Esophagus squamous epithelium (tissue), 5 donors: ENCODE data around the gene TCF3. TPM values are rescaled to one million over a fixed set of nuclear protein-coding genes. Genes with fewer than 3 reads are reported as not detected.

Experiments
- DNase-seq: peaks from one replicate; lab custom pipeline; 2025; lab: John Stamatoyannopoulos, UW
- H3K27ac ChIP-seq, 4 donors: fragments of 200-600 bp; sonication (generic); one replicate each; pipeline ENCODE4 v1.5.1; 2016 to 2019; ENCODE audit warnings: mild to moderate bottlenecking in 1 of 4
- H3K27me3 ChIP-seq, 4 donors: fragments of 200-600 bp; sonication (generic); 1 replicate in 3 of 4; 2 replicates in 1 of 4; pipeline versions ENCODE4 v1.5.1 to v1.6.0; 2017 to 2021; ENCODE audit warnings: antibody characterized with exemption in 1 of 4
- H3K36me3 ChIP-seq, 3 donors: fragments of 200-600 bp; sonication (generic); one replicate each; pipeline ENCODE4 v1.5.1; 2016 to 2019
- H3K4me1 ChIP-seq, 3 donors: fragments of 200-600 bp; sonication (generic); one replicate each; pipeline ENCODE4 v1.5.1; 2017 to 2019
- H3K4me3 ChIP-seq, 4 donors: fragments of 200-600 bp; sonication (generic); 1 replicate in 3 of 4; 2 replicates in 1 of 4; pipeline ENCODE4 v1.5.1; 2016 to 2019; ENCODE audit warnings: mild to moderate bottlenecking in 2 of 4, moderate library complexity in 1 of 4
- H3K9me3 ChIP-seq, 3 donors: fragments of 200-600 bp; sonication (generic); one replicate each; pipeline ENCODE4 v1.5.1; 2016 to 2019
- POLR2A ChIP-seq, 4 donors: fragments of 450-650 bp; IDR thresholded peaks; one replicate each; pipeline ENCODE4 v1.6.1; 2017; ENCODE audit warnings: antibody characterized with exemption in 4 of 4, mild to moderate bottlenecking in 4 of 4, moderate library complexity in 3 of 4
- WGBS, 2 donors: methylation state at CpG; one replicate each; pipeline ENCODE4 v1.1.5; 2018; 5-methylcytosine and 5-hydroxymethylcytosine counted together
- intact Hi-C: fragments of 100-400 bp; cut with DNase I; formaldehyde crosslinking; loops from one replicate; pipeline ENCODE4 v1.15.0; 2022
- total RNA-seq, 4 donors: library from RNA; depleted of rRNA; stranded (reverse); fragments of >200 nt; gene quantifications; one replicate each; pipeline ENCODE4 v1.1.0, GENCODE V29; 2016
- TF ChIP-seq, protein P1 (sequence below), 6 experiments: fragments of 450-650 bp in 4 of 6; fragments of 200-600 bp in 2 of 6; sonication (generic) in 2 of 6; IDR thresholded peaks; one replicate each; pipeline ENCODE4 v1.5.1; 2016 to 2019; ENCODE audit warnings: antibody characterized with exemption in 6 of 6, mild to moderate bottlenecking in 4 of 6, moderate library complexity in 4 of 6
- donor health status: DM: yes; HTN: yes; CAD: no.

The TCF3 gene
- total RNA-seq, 4 donors from 2014 or later, result 29.9 to 66.0 (median 47.9) TPM

- peaks cover 17 to 44% (median 17%) of the 10 kb centered on the region in 3 donors for H3K36me3 ChIP-seq
- intact Hi-C loops, result no loop called here
- H3K4me3 ChIP-seq, result no peak overlapping the region
- H3K27ac ChIP-seq, result no peak overlapping the region
- no peaks in the 10 kb centered on the region for H3K27me3 ChIP-seq
- no peaks in the 10 kb centered on the region for H3K9me3 ChIP-seq
- DNase-seq, result no peak
- no peaks in the 10 kb centered on the region for H3K4me1 ChIP-seq
- TF ChIP-seq POLR2A (IDR thresholded peaks at IDR 0.05), result no peak
- TF ChIP-seq, protein P1, sequence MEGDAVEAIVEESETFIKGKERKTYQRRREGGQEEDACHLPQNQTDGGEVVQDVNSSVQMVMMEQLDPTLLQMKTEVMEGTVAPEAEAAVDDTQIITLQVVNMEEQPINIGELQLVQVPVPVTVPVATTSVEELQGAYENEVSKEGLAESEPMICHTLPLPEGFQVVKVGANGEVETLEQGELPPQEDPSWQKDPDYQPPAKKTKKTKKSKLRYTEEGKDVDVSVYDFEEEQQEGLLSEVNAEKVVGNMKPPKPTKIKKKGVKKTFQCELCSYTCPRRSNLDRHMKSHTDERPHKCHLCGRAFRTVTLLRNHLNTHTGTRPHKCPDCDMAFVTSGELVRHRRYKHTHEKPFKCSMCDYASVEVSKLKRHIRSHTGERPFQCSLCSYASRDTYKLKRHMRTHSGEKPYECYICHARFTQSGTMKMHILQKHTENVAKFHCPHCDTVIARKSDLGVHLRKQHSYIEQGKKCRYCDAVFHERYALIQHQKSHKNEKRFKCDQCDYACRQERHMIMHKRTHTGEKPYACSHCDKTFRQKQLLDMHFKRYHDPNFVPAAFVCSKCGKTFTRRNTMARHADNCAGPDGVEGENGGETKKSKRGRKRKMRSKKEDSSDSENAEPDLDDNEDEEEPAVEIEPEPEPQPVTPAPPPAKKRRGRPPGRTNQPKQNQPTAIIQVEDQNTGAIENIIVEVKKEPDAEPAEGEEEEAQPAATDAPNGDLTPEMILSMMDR (IDR thresholded peaks at IDR 0.05), result no peak
- 80 to 88% methylated on average over 14 to 15 of the region's 22 CpGs for WGBS, 2 donors
Observed at GRCh38 chr19:1575323-1576241, 76.8 kb downstream of the TCF3 start.

GRCh38 chr19:1574354-1575136 lies 77.9 kb downstream of the TCF3 start:
- Histone ChIP-seq H3K27me3 (peaks cover 0 to 4% (median 0%) of the 10 kb centered on the region in 4 donors), H3K9me3 (no peaks in the 10 kb centered on the region), H3K4me1 (peaks cover 0 to 2% (median 0%) of the 10 kb centered on the region in 3 donors), H3K27ac (no peak overlapping the region), H3K4me3 (no peak overlapping the region), H3K36me3 (peaks cover 8 to 34% (median 15%) of the 10 kb centered on the region in 3 donors)
- TF ChIP-seq, protein P1 (IDR thresholded peaks at IDR 0.05), result no peak
- no peak for TF ChIP-seq POLR2A (IDR thresholded peaks at IDR 0.05)
- intact Hi-C loops, result no loop called here
- 79% methylated on average over 6 to 12 of the region's 34 CpGs for WGBS, 2 donors
- DNase-seq, result no peak

DNA sequence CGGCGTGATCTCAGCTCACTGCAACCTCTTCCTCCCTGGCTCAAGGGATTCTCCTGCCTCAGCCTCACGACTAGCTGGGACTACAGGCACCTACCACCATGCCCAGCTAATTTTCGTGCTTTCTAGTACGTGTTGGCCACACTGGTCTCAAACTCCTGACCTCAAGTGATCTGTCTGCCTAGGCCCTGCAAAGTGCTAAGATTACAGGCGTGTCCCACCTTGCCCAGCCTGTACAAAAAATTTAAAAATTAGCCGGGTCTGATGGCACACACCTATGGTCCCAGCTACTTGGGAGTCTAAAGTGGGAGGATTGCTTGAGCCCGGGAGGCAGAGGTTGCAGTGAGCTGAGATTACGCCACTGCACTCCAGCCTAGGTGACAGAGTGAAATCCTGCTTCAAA lies 79.6 kb downstream of the TCF3 start:
- TF ChIP-seq POLR2A (IDR thresholded peaks at IDR 0.05), result no peak
- TF ChIP-seq, protein P1 (IDR thresholded peaks at IDR 0.05), result no peak
- Histone ChIP-seq H3K4me1 (peaks cover 5 to 15% (median 7%) of the 10 kb centered on the region in 3 donors), H3K27me3 (peaks cover 0 to 13% (median 0%) of the 10 kb centered on the region in 4 donors), H3K27ac (no peak overlapping the region), H3K9me3 (no peaks in the 10 kb centered on the region), H3K36me3 (peaks cover 6 to 17% (median 11%) of the 10 kb centered on the region in 3 donors), H3K4me3 (no peak overlapping the region)
- 66 to 69% methylated on average over 5 to 6 of the region's 9 CpGs for WGBS, 2 donors
- intact Hi-C loops, result no loop called here
- no peak for DNase-seq

- peaks cover 0 to 3% (median 0%) of the 10 kb centered on the region in 3 donors for H3K36me3 ChIP-seq
- TF ChIP-seq POLR2A (IDR thresholded peaks at IDR 0.05), result no peak
- TF ChIP-seq, protein P1 (IDR thresholded peaks at IDR 0.05), result no peak
- WGBS, 2 donors, result 88 to 91% methylated on average over 12 of the region's 12 CpGs
- H3K27ac ChIP-seq, result no peak overlapping the region
- H3K4me3 ChIP-seq, result no peak overlapping the region
- H3K27me3 ChIP-seq, result peaks cover 0 to 13% (median 0%) of the 10 kb centered on the region in 4 donors
- no peaks in the 10 kb centered on the region for H3K9me3 ChIP-seq
- intact Hi-C loops, result no loop called here
- DNase-seq, result no peak
- peaks cover 10 to 26% (median 16%) of the 10 kb centered on the region in 3 donors for H3K4me1 ChIP-seq
Observed at GRCh38 chr19:1571358-1571757, 81.1 kb downstream of the TCF3 start.
